Prostate gland (tissue), 2 donors: Measurements from ENCODE around the gene MMP11.

Experiments used
- CTCF ChIP-seq, 4 experiments: fragments of 200-600 bp in 2 of 4; fragments of 450-650 bp in 2 of 4; sonication (generic) in 2 of 4; IDR thresholded peaks; 1 replicate in 3 of 4; 2 replicates in 1 of 4; pipeline ENCODE4 v1.5.1; 2016 to 2019; ENCODE audit warnings: antibody characterized with exemption in 4 of 4, mild to moderate bottlenecking in 2 of 4, moderate library complexity in 2 of 4
- POLR2A ChIP-seq: fragments of 450-650 bp; IDR thresholded peaks from one replicate; pipeline ENCODE4 v1.6.1; 2016; ENCODE audit warnings: antibody characterized with exemption, mild to moderate bottlenecking
- POLR2AphosphoS5 ChIP-seq: sonication (generic); formaldehyde crosslinking; IDR thresholded peaks from one replicate; pipeline ENCODE4 v1.6.1; 2017; ENCODE audit warnings: antibody characterized with exemption

- TF ChIP-seq POLR2A (no peak), CTCF (IDR thresholded peaks at IDR 0.05) (no peak), POLR2AphosphoS5 (no peak)
Observed at GRCh38 chr22:23744485-23744884, 28.2 kb upstream of the MMP11 start.
